ENCODE data around the gene PRKN.

DNA sequence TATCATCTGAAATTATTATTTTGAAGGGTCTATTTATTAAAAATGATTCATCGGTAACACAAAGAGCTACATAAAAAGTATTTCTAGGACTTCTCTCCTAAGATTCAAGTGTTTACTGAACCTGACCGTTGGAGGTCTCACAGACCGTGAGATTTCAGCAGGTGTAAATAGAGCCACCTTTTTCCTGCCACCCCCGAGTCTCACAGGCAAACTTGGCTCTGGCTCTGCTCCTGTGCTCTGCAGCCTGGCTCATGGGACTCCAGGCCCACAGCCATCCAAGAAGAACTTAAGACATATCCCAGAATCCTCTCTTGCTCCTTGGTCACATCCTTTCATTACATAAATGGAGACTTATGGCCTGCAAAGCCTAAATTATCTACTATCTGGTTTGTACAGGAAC is 1385.9 kb downstream of the PRKN start:
- TF ChIP-seq GLIS3 (CRISPR knock-in tag; IDR thresholded peaks at IDR 0.05) (no peak), PATZ1 (CRISPR knock-in tag; IDR thresholded peaks at IDR 0.05; ENCODE audit: borderline replicate concordance) (no peak), CREB5 (CRISPR knock-in tag; IDR thresholded peaks at IDR 0.05; ENCODE audit: low read depth) (no peak), SNAI2 (CRISPR knock-in tag; IDR thresholded peaks at IDR 0.05) (no peak), ISL1 (CRISPR knock-in tag; IDR thresholded peaks at IDR 0.05) (no peak), ZC3H10 (CRISPR knock-in tag; IDR thresholded peaks at IDR 0.05) (no peak), RARB (CRISPR knock-in tag; IDR thresholded peaks at IDR 0.05) (no peak), ARNTL (CRISPR knock-in tag; IDR thresholded peaks at IDR 0.05; ENCODE audit: borderline replicate concordance, low read depth) (no peak), PPARA (CRISPR knock-in tag; IDR thresholded peaks at IDR 0.05; ENCODE audit: borderline replicate concordance) (no peak), TOX (CRISPR knock-in tag; IDR thresholded peaks at IDR 0.05; ENCODE audit: borderline replicate concordance) (no peak), ZNF8 (CRISPR knock-in tag; IDR thresholded peaks at IDR 0.05) (no peak), ZFP3 (CRISPR knock-in tag; IDR thresholded peaks at IDR 0.05) (no peak), BACH2 (CRISPR knock-in tag; IDR thresholded peaks at IDR 0.05; ENCODE audit: borderline replicate concordance) (no peak)

Data from SK-N-SH treated with all-trans-retinoic acid at 6 μM for 48 hours (cell line).